ENCODE measurements around the gene ANKRD52. TPM values are rescaled to one million over a fixed set of nuclear protein-coding genes. Genes with fewer than 3 reads are reported as not detected.

Gene ANKRD52
- total and polyA plus RNA-seq, 8 donors = 8.0 to 25.1 (median 17.5) TPM

- H3K27ac ChIP-seq = peak overlapping the region; percentile 75 to 91 (median 88)
- peak overlapping the region; percentile 53 to 98 (median 74) for H3K4me3 ChIP-seq
- no peak for TF ChIP-seq CTCF (IDR thresholded peaks at IDR 0.05)
- H3K36me3 ChIP-seq = no peaks in the 10 kb centered on the region
- ATAC-seq (peak; percentile 20 to 49 (median 23)), FAIRE-seq (no peak), DNase-seq (peak in 1 of 6 donors; percentile 31)
- intact Hi-C loops (cut with DNase I) = no loop called here
- H3K9me3 ChIP-seq = no peaks in the 10 kb centered on the region
- peaks cover 5 to 30% (median 14%) of the 10 kb centered on the region in 3 donors for H3K4me1 ChIP-seq
- H3K27me3 ChIP-seq = no peaks in the 10 kb centered on the region
- 30 to 33% methylated on average over 21 of the region's 21 CpGs for WGBS, 2 donors
Measured at GRCh38 chr12:56300644-56301464, 42.7 kb upstream of the ANKRD52 start.

- H3K27ac ChIP-seq = peak within 1 kb of the TSS; percentile 75 to 91 (median 88)
- H3K27me3 ChIP-seq = no peaks in the 10 kb centered on the region
- H3K4me3 ChIP-seq = peak within 1 kb of the TSS; percentile 53 to 98 (median 74)
- peak; percentile 69 for FAIRE-seq
- no peak for TF ChIP-seq CTCF (IDR thresholded peaks at IDR 0.05)
- H3K36me3 ChIP-seq = no peaks in the 10 kb centered on the region
- intact Hi-C loops (cut with DNase I) = no loop called here
- WGBS, 2 donors = 0% methylated on average over 61 to 63 of the region's 63 CpGs
- H3K9me3 ChIP-seq = no peaks in the 10 kb centered on the region
- ATAC-seq = peak; percentile 96 to 99 (median 96)
- H3K4me1 ChIP-seq = peaks cover 5 to 30% (median 14%) of the 10 kb centered on the region in 3 donors
- peak; percentile 97 to 99 (median 99) for DNase-seq
Measured at GRCh38 chr12:56299853-56300643, 41.9 kb upstream of the ANKRD52 start, which contains the start of gene CS. CS (minus strand) TSS chr12:56300330; CDS start chr12:56300201, 129 bp downstream.

GRCh38 chr12:56299308-56299852, 41.2 kb upstream of the ANKRD52 start:
- WGBS, 2 donors = 0 to 1% methylated on average over 10 of the region's 10 CpGs

GRCh38 chr12:56298828-56299227, 40.6 kb upstream of the ANKRD52 start:
- no peak for ATAC-seq
- no peak for DNase-seq
- WGBS, 2 donors = 62 to 65% methylated on average over 5 of the region's 5 CpGs
- no peaks in the 10 kb centered on the region for H3K36me3 ChIP-seq
- H3K4me1 ChIP-seq = peaks cover 5 to 30% (median 14%) of the 10 kb centered on the region in 3 donors
- peak overlapping the region in 2 of 4 donors; percentile 78 to 98 for H3K4me3 ChIP-seq
- no peaks in the 10 kb centered on the region for H3K27me3 ChIP-seq
- H3K9me3 ChIP-seq = no peaks in the 10 kb centered on the region
- H3K27ac ChIP-seq = peak overlapping the region in 2 of 4 donors; percentile 75 to 88
- FAIRE-seq = no peak
- no peak for TF ChIP-seq CTCF (IDR thresholded peaks at IDR 0.05)
- intact Hi-C loops (cut with DNase I) = no loop called here

More at GRCh38 chr12:56299308-56299852, 41.2 kb upstream of the ANKRD52 start:
- Histone ChIP-seq H3K4me1 (peaks cover 5 to 30% (median 14%) of the 10 kb centered on the region in 3 donors), H3K36me3 (no peaks in the 10 kb centered on the region), H3K9me3 (no peaks in the 10 kb centered on the region), H3K27me3 (no peaks in the 10 kb centered on the region), H3K27ac (peak overlapping the region; percentile 75 to 91 (median 88)), H3K4me3 (peak overlapping the region; percentile 53 to 98 (median 74))
- TF ChIP-seq CTCF (IDR thresholded peaks at IDR 0.05) = no peak
- intact Hi-C loops (cut with DNase I) = no loop called here
- ATAC-seq (peak; percentile 6 to 31 (median 20)), DNase-seq (peak in 2 of 6 donors; percentile 25 to 28), FAIRE-seq (no peak)

Measured in pancreas (tissue), 10 donors.